Activated CD8-positive, alpha-beta T cell treated with anti-CD3 and anti-CD28 coated beads for 36 hours (primary cell): ENCODE measurements around the gene LRRC56. TPM values are rescaled to one million over a fixed set of nuclear protein-coding genes. Genes with fewer than 3 reads are reported as not detected.

Source experiments
- ATAC-seq: fragments of 200-7000 bp; cut with Tn5 transposase; one replicate; pipeline ENCODE4 v1.10.0; 2021; ENCODE audit warnings: mild to moderate bottlenecking, moderate library complexity
- CTCF ChIA-PET: fragments of 350-600 bp; sonication (Branson Sonifier 250); formaldehyde crosslinking; loops from one replicate; lab custom pipeline; 2021; ENCODE audit warnings: antibody characterized with exemption; lab: Charles Lee
- POLR2A ChIA-PET: fragments of 350-600 bp; sonication (Branson Sonifier 250); formaldehyde crosslinking; loops from one replicate; lab custom pipeline; 2021; ENCODE audit warnings: antibody characterized with exemption; lab: Charles Lee
- DNase-seq: peaks from one replicate; pipeline ENCODE4 v3.0.0-alpha.2; 2020
- H3K27ac Mint-ChIP-seq: one replicate; pipeline ENCODE4 v1.8.0; 2021; ENCODE audit warnings: mild to moderate bottlenecking, mixed read lengths
- H3K27me3 Mint-ChIP-seq: one replicate; pipeline ENCODE4 v1.8.0; 2021; ENCODE audit warnings: mixed read lengths
- H3K36me3 Mint-ChIP-seq: one replicate; pipeline ENCODE4 v1.8.0; 2021; ENCODE audit warnings: low read depth, mixed read lengths
- H3K4me1 Mint-ChIP-seq: one replicate; pipeline ENCODE4 v1.8.0; 2021; ENCODE audit warnings: low read depth, mixed read lengths
- H3K4me3 Mint-ChIP-seq: one replicate; pipeline ENCODE4 v1.8.0; 2021; ENCODE audit warnings: mild to moderate bottlenecking, moderate library complexity, mixed read lengths
- H3K9me3 Mint-ChIP-seq: one replicate; pipeline ENCODE4 v1.8.0; 2021; ENCODE audit warnings: mixed read lengths
- CTCF ChIP-seq: fragments of 200-600 bp; IDR thresholded peaks from one replicate; pipeline ENCODE4 v1.8.0; 2022; ENCODE audit warnings: antibody characterized with exemption, mild to moderate bottlenecking
- intact Hi-C: fragments of 100-400 bp; cut with micrococcal nuclease; formaldehyde crosslinking; loops from one replicate; pipeline ENCODE4 v1.10.0; 2022
- total RNA-seq, 2 experiments: library from RNA; stranded (reverse); gene quantifications; one replicate each; pipeline ENCODE4 v1.2.3, GENCODE V29; 2021

Gene LRRC56
- total RNA-seq, 2 experiments from 2014 or later: 0.67 to 0.99 TPM

- intact Hi-C loops: no loop called here
- DNase-seq (no peak), ATAC-seq (no peak)
- H3K9me3 Mint-ChIP-seq: no peaks in the 10 kb centered on the region
- POLR2A ChIA-PET: interaction anchor here (1.1 to 2.0 kb wide), 3 partner anchors 13 to 25 kb away, joined by 3 to 5 read pairs (median 3); partner anchors contain the start of gene RNH1
- H3K27me3 Mint-ChIP-seq: no peaks in the 10 kb centered on the region
- no peak overlapping the region for H3K4me3 Mint-ChIP-seq
- no peaks in the 10 kb centered on the region for H3K4me1 Mint-ChIP-seq
- no peak for TF ChIP-seq CTCF
- no peaks in the 10 kb centered on the region for H3K36me3 Mint-ChIP-seq
- CTCF ChIA-PET: interaction anchor here (1.1 to 5.6 kb wide), 2 partner anchors 11 to 13 kb away, joined by 3 to 29 read pairs; no protein-coding TSS in a partner anchor
- H3K27ac Mint-ChIP-seq: no peak overlapping the region
Observed at GRCh38 chr11:531919-532526, 5.3 kb upstream of the LRRC56 start.

DNA sequence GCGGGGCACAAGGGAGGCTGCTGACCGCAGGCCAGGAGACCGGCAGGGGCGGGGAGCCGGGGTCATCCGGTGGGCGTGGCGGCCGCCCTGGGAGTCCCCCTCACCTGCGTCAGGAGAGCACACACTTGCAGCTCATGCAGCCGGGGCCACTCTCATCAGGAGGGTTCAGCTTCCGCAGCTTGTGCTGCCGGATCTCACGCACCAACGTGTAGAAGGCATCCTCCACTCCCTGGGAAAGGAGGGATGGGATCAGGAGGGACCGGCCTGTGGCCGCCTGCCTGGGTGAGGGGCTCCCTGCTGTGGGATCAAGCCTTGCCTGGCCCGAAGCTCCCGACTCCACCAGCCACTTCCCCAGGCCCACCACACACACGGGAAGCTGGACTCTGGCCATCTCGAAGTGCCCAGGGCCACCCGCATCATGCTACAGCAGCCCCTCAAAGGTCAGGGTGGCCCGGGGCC is 4.8 kb upstream of the LRRC56 start:
- Mint-ChIP-seq H3K27me3 (no peaks in the 10 kb centered on the region), H3K4me1 (no peaks in the 10 kb centered on the region), H3K36me3 (no peaks in the 10 kb centered on the region), H3K9me3 (no peaks in the 10 kb centered on the region), H3K4me3 (no peak overlapping the region), H3K27ac (no peak overlapping the region)
- POLR2A ChIA-PET: interaction anchor here (1.1 to 2.0 kb wide), 2 partner anchors 13 to 19 kb away, joined by 3 to 5 read pairs; no protein-coding TSS in a partner anchor
- ATAC-seq: no peak
- intact Hi-C loops: no loop called here
- DNase-seq: no peak
- no peak for TF ChIP-seq CTCF
- CTCF ChIA-PET: interaction anchor here (1.1 to 5.6 kb wide), 2 partner anchors 11 to 14 kb away, joined by 3 to 29 read pairs; no protein-coding TSS in a partner anchor

DNA sequence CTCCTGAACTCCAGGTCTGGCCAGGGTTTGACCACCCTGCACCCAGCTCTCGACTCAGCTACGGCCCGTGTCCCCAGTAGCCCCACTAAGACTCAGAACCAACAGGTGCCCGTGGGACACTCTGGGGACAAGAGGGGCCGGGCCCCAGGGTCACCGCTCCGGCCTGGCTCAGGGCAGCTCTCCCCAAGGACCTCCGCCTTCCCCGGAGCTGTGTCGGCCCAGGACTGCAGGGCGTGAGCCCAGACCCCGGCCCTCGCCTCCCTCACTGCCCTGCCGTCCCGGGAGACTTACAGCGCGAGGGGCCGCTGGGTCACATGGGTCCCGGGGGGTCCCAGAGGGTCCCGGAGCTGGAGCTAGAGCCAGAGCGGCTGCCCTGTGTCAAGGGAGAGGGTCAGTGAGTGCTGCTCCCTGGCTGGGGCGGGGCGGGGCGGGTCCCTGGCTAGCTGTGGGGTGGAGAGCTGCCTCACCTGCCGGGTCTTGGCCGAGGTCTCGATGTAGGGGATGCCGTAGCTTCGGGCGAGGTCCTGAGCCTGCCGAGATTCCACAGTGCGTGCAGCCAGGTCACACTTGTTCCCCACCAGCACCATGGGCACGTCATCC is 4.2 kb upstream of the LRRC56 start:
- no peak for TF ChIP-seq CTCF
- POLR2A ChIA-PET: interaction anchor here (0.8 to 2.0 kb wide), 5 partner anchors 14 to 193 kb away, joined by 3 to 5 read pairs (median 3); no protein-coding TSS in a partner anchor
- Mint-ChIP-seq H3K27me3 (no peaks in the 10 kb centered on the region), H3K4me3 (no peak overlapping the region), H3K9me3 (no peaks in the 10 kb centered on the region), H3K36me3 (no peaks in the 10 kb centered on the region), H3K4me1 (peaks cover 4% of the 10 kb centered on the region), H3K27ac (no peak overlapping the region)
- ATAC-seq (no peak), DNase-seq (no peak)
- intact Hi-C loops: no loop called here
- CTCF ChIA-PET: interaction anchor here (1.1 to 5.6 kb wide), 2 partner anchors 12 to 14 kb away, joined by 3 to 29 read pairs; no protein-coding TSS in a partner anchor

DNA sequence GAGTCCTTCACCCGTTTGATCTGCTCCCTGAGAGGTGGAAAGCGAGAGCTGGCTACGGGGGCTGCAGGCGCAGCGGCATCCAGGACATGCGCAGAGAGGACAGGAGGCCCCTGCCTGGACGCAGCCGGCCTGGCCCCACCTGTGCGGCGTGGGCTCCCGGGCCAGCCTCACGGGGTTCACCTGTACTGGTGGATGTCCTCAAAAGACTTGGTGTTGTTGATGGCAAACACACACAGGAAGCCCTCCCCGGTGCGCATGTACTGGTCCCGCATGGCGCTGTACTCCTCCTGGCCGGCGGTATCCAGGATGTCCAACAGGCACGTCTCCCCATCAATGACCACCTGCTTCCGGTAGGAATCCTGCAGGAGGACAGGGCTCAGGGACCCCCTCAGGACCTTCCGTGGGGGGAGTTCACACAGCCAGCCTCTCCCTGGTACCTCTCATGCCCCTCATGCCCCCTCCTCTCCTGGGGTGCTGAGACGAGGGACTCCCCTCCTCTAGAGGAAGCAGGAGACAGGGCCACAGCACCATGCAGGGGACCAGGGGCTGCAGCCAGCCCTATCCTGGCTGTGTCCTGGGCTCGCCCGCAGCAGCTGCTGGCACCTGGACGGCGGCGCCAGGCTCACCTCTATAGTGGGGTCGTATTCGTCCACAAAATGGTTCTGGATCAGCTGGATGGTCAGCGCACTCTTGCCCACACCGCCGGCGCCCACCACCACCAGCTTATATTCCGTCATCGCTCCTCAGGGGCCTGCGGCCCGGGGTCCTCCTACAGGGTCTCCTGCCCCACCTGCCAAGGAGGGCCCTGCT is 3.5 kb upstream of the LRRC56 start:
- intact Hi-C loops: no loop called here
- H3K9me3 Mint-ChIP-seq: no peaks in the 10 kb centered on the region
- ATAC-seq (no peak), DNase-seq (no peak)
- POLR2A ChIA-PET: interaction anchor here (0.8 to 1.4 kb wide), 4 partner anchors 15 to 192 kb away, joined by 3 to 5 read pairs (median 3); no protein-coding TSS in a partner anchor
- no peak for TF ChIP-seq CTCF
- H3K27ac Mint-ChIP-seq: no peak overlapping the region
- H3K4me1 Mint-ChIP-seq: peaks cover 4% of the 10 kb centered on the region
- H3K4me3 Mint-ChIP-seq: peak overlapping the region; percentile 70
- H3K36me3 Mint-ChIP-seq: no peaks in the 10 kb centered on the region
- CTCF ChIA-PET: interaction anchor here (5.6 kb wide), 1 partner anchor 15 kb away, joined by 29 read pairs; no protein-coding TSS in a partner anchor
- H3K27me3 Mint-ChIP-seq: no peaks in the 10 kb centered on the region
